Measurements from ENCODE around the gene ZDHHC22.

DNA sequence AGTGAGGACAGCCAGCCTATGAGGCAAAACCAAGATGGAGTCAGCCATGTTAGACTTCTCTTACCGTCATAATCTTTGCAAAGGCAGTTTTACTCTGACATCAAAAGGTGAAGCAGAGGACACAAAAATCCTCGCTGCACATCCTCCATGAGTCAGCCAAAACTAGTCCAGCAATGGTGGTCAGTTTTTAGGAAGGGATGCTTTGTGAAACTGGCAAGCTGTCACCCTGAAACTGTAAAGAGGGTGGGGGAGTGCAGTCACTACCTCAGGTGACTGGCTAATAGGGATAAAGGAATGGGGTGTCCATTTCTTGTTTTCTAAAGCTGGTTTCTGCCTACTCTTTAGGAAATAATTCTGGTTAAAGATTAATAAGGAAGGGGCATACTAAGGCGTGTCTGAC, 48.9 kb downstream of the ZDHHC22 start:
- TF ChIP-seq CTCF (IDR thresholded peaks at IDR 0.05; ENCODE audit: insufficient read depth, low read length) (no peak), POLR2AphosphoS5 (IDR thresholded peaks at IDR 0.05; ENCODE audit: low read depth) (no peak), REST (IDR thresholded peaks at IDR 0.05; ENCODE audit: insufficient replicate concordance, low read depth) (no peak)
